NOMO-1 treated with DMSO at 0.1 percent for 48 hours (cell line): ENCODE results near the gene CDH15.
"Not testable (repeated sequence)": the region's sequence is repeated elsewhere in the genome, so short reads cannot be mapped to it uniquely, and the experiment has no call there.

ENCODE experiments used
- DNase-seq: peaks from one replicate; lab custom pipeline; 2025; ENCODE audit not compliant: unreplicated experiment; lab: John Stamatoyannopoulos, UW

The CDH15 gene

DNA sequence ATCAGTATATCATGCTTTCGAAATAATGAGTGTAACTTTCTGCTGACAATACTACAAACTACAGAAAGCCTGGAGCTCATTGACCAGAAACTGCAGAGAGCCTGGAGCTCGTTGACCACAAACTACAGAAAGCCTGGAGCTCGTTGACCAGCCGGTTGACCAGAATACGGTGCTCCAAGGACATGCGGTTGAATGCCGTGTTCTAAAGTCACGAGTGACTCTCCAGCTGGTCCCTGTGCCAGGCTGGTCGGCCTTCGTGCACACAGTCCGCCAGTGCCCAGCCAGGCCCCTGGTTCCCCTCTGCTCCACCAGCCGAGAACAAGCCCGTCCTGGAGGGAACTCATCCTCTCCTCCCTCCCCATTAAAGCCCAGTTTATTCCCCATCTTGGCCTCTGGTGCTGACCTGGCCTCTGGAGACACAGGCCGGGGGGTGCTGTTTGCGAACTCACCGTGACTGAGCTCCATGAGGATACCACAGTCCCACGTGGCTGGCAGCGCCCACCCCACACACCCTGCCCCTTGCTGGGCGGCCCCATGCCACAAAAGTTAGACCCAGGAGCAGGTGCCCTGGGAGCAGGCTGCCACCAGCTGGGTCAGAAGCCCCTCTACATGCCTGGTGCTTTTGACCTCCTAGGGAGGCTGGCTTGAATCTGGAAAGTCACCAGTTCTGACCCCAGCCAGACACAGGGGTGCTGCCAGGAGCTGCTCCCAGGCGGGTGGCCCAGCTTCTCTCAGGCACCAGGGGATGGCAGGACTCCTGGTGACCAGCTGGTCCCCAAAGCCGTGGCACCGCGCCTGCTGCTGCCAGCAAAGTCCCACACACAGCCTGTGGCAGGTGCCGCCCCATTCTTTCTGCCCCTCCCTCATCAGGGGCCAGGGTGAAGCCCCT is 15.5 kb upstream of the CDH15 start:
- DNase-seq, result peak; percentile 2

GRCh38 chr16:89156740-89157645 is 14.6 kb upstream of the CDH15 start:
- DNase-seq, result no peak

- DNase-seq, result no peak
Measured at GRCh38 chr16:89157778-89158177, 13.8 kb upstream of the CDH15 start.

GRCh38 chr16:89159066-89159849 is 12.3 kb upstream of the CDH15 start:
- no peak for DNase-seq

- no peak for DNase-seq
Measured at GRCh38 chr16:89159850-89160354, 11.6 kb upstream of the CDH15 start.

- no peak for DNase-seq
Measured at GRCh38 chr16:89160977-89161701, 10.4 kb upstream of the CDH15 start.

- no peak for DNase-seq
Measured at GRCh38 chr16:89161763-89162713, 9.5 kb upstream of the CDH15 start.

DNA sequence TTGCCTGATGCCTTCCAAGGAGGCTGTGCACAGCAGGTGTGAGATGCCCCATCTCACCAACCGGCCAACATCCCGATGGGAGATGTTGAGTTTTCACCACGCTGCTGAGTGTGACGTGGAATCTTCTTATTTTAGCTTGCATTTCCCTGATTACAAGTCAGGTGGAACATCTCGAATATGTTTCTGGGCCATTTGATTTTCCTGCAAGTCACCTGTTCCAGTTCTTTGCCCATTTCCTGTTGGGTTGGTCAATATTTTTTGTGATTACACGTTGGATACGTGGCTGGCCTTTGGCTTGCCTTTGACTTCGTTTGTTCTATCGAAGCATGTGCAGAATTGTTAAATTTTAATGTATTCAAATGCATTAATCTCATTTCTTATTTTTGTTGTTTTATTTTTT is 8.3 kb upstream of the CDH15 start:
- no peak for DNase-seq

GRCh38 chr16:89164436-89164835 is 7.1 kb upstream of the CDH15 start:
- no peak for DNase-seq

GRCh38 chr16:89164847-89165680 is 6.5 kb upstream of the CDH15 start:
- no peak for DNase-seq

GRCh38 chr16:89165681-89165979 is 5.9 kb upstream of the CDH15 start:
- DNase-seq, result not testable (repeated sequence)

- no peak for DNase-seq
Measured at GRCh38 chr16:89166696-89167424, 4.7 kb upstream of the CDH15 start.

DNA sequence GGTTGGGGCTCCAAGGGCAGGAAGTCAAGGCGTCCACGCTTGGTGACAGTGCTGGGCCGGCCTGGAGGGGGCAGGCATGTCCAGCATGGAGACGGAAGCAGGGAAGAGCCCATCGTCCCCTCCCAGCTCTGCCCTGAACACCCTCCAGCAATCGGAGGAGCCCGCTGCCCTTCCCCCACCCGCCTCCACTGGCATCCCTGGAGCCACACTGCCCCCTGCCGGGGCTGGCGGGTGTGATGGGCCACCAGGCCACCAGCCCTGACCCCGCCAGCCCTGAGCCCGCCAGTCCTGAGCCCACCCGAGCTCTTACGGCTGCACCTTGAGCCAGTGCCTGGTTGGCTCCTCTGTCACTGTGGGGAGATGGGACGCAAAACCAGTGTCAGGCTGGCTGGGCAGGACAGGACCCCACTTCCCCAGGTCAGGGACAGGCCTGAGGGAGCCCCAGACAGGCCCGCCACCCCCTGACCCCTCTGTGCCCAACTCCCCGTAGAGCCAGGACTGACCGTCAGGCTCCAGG is 4.1 kb upstream of the CDH15 start:
- peak; percentile 76 for DNase-seq

DNA sequence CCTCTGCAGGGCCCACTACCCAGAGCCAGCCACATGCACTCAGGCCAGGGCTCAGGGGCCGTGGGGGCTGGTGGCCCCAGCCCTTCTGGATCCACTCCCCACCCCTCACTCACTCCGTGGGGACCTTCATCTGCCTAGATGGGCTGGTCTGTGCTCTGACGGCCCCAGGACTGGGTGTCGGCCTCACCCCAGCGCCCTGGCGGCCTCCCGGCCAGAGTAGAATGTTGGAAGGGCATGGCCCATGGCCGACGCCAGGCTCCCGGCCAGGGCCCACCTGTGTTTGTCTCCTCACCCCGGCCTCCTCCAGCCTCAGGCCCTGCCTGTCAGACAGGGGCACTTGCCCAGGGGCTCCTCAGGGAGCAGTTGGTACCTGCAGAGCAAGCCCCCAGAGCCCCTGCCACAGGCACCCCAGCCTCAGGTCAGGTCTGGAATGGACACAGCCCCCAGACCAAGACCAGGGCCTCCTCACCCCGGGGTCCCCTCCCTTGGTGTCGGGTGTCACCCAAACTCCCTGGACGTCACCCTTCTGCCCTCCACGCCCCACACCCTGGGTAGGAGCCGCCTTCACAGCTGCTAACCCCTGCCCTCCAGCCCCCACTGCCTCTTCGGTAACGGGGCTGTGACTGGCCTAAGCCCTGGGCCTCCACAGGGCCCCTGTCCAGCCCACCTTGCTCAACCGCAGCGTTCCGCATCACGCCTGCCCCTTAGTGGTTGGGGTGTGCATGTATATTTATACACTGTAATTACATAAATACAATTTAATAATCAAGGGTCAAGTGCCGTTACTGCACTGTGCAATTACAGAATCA is 3.0 kb upstream of the CDH15 start:
- no peak for DNase-seq

DNA sequence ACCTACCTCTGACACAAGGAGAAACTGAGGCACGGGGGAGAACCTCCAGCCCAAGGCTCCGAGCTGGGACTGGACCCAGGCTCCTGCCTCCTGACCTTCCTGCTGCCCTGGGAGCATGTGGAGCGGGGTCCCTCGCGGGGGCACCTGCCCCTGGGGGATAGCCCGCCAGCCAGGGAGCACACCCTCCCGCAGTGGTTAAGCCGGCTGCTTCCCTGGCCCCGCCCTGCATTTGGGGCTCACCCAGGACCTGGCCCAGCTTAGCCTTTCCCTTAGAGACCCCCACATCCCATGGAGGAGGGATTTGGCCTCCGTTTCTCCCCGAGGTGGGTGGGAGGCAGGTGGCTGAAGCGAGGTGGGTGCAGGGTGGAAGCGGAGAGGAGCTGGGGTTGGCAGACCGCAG is 1.8 kb upstream of the CDH15 start:
- no peak for DNase-seq

GRCh38 chr16:89170346-89171215 is 967 bp upstream of the CDH15 start:
- peak; percentile 28 for DNase-seq
